ENCODE data around the gene FMNL2. TPM values are rescaled to one million over a fixed set of nuclear protein-coding genes. Genes with fewer than 3 reads are reported as not detected.
A peak's percentile ranks its signal among the peaks of the same experiment; 100 is the strongest.

The FMNL2 gene
- total RNA-seq, 1 experiment from 2014 or later: 28.1 TPM

- TF ChIP-seq TCF7L2 (IDR thresholded peaks at IDR 0.05; ENCODE audit: borderline replicate concordance, extremely low read depth, insufficient read depth, insufficient read length) (no peak), SP1 (IDR thresholded peaks at IDR 0.05; ENCODE audit: low read depth) (peak; percentile 53)
Measured at GRCh38 chr2:152542995-152543481, 208.1 kb downstream of the FMNL2 start (continued).

- Histone ChIP-seq H4K20me1 (ENCODE audit: insufficient read depth) (no peaks in the 10 kb centered on the region), H3K9me2 (ENCODE audit: insufficient read depth) (no peaks in the 10 kb centered on the region), H3K4me1 (ENCODE audit: control insufficient read depth in 1 of 2, insufficient read depth in 2 of 2, low read length in 2 of 2) (peaks cover 3 to 20% of the 10 kb centered on the region in 2 experiments; a peak in 3 of 4 replicates), H3K9ac (ENCODE audit: low read length) (no peak overlapping the region), H3K79me2 (ENCODE audit: insufficient read depth, low read length) (no peaks in the 10 kb centered on the region), H3K27ac (ENCODE audit: low read depth, low read length) (no peak overlapping the region), H2AFZ (ENCODE audit: low read depth, low read length, poor library complexity, severe bottlenecking) (no peak overlapping the region), H3K36me3 (ENCODE audit: control insufficient read depth in 1 of 2, insufficient read depth in 2 of 2, low read length in 2 of 2) (no peaks in the 10 kb centered on the region), H3K4me3 (replicated peaks in 1 of 2; ENCODE audit: low read depth in 1 of 2, low read length in 2 of 2) (no peak overlapping the region), H3K4me2 (ENCODE audit: low read length) (no peak overlapping the region), H3K9me3 (ENCODE audit: control insufficient read depth in 1 of 2, insufficient read depth in 1 of 2, low read depth in 1 of 2, low read length in 2 of 2) (no peaks in the 10 kb centered on the region), H3K27me3 (ENCODE audit: insufficient read depth, low read length) (no peaks in the 10 kb centered on the region)
- TF ChIP-seq CBX3 (IDR thresholded peaks at IDR 0.05; ENCODE audit: low read depth): no peak
- TF ChIP-seq POLR2AphosphoS5 (IDR thresholded peaks at IDR 0.05; ENCODE audit: low read depth, low read length): no peak
- TF ChIP-seq EGR1 (IDR thresholded peaks at IDR 0.05; ENCODE audit: low read depth): no peak
- TF ChIP-seq SP1 (IDR thresholded peaks at IDR 0.05; ENCODE audit: low read depth): no peak
- TF ChIP-seq REST (IDR thresholded peaks at IDR 0.05; ENCODE audit: low read depth): no peak
- TF ChIP-seq RAD21 (IDR thresholded peaks at IDR 0.05; ENCODE audit: low read depth): no peak
- no peak for TF ChIP-seq JUND (IDR thresholded peaks at IDR 0.05)
- CTCF ChIA-PET: no interaction called here
- no peak for ATAC-seq
- intact Hi-C loops (cut with micrococcal nuclease): no loop called here
- no TSS peak for BruUV-seq (replicated peaks)
- POLR2A ChIA-PET: no interaction called here
- RAD21 ChIA-PET (ENCODE audit: low non-redundant PET in 1 of 2, low total read pairs in 2 of 2, uncharacterized antibody in 2 of 2, unreplicated experiment in 2 of 2): no interaction called here
- DNase-seq (ENCODE audit: low read depth, low spot score): no peak
Measured at GRCh38 chr2:152543717-152544116, 208.7 kb downstream of the FMNL2 start.

All from HCT116 (cell line).